ENCODE measurements around the gene UBE2R2. TPM values are rescaled to one million over a fixed set of nuclear protein-coding genes. Genes with fewer than 3 reads are reported as not detected.
A peak's percentile ranks its signal among the peaks of the same experiment; 100 is the strongest.
"Not testable (repeated sequence)": the region's sequence is repeated elsewhere in the genome, so short reads cannot be mapped to it uniquely, and the experiment has no call there.

UBE2R2 gene
- total RNA-seq, 1 donor from 2014 or later: 25.5 TPM

DNA sequence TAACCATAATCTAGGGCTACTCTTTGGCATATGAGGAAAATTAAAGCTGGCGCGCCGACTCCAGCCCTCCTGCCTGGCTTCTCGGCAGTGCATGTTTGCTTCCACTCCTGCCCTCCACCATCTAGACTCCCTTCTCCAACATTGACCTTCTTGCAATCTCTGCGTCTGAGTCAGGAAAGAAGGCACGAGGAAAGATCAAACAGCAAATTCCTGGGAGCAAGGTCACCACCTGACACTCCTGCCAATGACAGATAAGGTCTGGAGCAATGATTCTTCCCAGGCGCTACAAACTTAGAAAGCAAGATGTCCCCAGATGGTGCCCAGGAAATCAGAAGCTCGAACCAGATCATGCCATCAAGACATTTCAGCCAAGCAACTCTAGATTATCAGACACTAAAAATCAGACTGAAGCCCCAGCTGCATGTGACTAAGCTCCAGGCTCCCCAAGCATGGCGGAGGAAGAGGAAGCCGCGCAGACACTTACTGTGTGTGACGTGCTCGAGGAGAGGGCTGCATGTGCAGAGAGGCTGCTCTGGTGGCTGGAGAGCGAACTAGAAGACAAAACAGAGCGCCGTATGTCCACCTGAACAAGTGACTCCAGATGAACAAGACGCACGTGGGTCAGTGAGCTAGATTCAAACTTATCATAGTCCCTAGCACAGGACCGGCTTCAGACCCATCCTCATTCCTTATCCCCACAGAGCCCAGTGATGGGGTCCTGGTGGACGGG lies 115.3 kb downstream of the UBE2R2 start:
- ATAC-seq: no peak

DNA sequence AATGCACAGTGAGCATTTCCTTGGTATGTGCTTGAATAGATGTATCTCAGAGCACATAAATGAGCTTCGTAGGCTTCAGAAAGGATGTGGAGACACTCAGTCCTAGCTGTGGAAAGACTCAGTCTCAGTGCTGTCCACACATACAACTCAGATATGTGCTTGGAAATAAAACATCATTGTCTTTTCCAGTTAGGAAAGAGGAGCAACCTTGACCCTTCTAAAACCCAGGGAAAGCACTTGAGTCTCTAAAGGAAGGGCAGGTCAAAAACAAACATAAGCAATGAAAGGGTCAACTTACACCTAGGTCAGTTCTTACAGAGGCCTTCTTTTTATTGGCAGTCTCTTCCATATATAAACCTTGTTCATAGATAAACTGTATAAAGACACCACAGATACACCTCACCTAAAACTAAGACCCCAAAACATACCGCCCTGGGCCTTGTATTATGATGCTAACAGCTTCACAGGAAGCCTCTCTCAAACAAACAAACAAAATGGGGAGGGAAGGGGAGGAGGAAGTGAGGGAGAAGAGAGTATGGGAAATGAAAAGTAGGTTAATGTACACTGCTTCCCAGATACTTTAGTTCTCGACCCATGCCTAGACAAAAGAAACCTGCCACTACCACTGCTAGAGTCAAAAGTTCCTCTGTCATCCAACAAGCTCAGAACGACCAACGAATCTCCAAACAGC lies 117.4 kb downstream of the UBE2R2 start:
- ATAC-seq: no peak

DNA sequence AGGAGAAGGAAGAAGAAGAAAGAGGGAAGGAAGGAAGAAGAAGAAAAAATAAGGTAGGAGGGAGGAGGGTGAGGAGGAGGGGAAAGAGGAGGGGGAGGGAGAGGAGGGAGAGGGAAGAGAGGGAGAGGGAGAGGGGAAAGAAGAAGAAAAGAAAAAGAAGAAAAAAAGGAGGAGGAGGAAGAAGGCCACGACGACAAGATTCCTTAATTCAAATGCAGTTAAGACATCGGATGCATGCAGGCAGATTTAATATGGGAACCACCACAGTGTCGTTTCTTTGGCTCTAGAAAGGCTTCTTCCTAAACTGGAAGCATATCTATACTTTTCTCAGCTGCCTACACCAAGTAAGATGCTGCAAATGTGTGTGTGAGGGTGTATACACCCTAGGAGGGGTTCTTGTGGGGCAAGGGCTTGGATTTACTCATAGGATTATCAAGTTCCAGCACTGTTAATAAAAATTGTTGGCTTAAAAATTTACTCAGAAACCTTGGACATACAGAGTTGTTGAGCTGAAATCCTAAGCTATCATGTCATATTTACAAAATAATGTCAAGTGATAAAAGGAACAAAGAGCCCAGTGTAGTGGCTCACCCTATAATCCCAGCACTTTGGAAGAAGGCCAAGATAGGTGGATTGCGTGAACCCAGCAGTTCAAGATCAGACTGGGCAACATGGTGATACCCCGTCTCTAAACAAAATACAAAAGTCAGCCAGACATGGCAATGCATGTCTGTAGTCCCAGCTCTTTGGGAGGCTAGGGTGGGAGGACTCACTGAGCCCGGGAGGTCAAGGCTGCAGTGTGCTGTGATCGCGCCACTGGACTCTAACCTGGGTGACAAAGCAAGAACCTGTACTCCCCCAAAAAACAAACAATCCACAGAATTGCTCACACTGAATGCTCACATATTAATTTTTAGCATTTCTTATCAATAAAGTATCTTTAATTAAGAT lies 123.2 kb downstream of the UBE2R2 start:
- no peak for ATAC-seq

DNA sequence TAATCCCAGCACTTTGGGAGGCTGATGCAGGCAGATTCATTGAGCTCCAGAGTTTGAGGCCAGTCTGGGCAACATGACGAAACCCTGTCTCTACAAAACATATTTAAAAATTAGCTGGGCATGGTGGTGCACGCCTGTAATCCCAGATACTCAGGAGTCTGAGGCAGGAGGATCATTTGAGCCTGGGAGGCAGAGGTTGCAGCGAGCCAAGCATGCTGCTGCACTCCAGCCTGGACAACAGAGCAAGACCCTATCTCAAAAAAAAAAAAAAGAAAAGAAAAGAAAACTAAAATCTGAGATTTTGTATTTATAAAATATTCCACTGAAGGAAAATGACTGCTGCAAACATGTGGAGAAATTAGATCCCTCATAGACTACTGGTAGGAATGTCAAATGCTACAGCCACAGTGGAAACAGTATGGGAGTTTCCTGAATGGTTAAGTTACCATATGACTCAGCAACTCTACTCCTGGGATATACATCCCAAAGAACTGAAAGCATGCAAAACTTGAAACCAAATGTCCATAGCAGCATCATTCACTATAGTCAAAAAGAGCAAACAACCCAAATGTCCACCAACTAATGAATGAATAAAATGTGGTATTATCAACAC lies 125.6 kb downstream of the UBE2R2 start:
- ATAC-seq: no peak

DNA sequence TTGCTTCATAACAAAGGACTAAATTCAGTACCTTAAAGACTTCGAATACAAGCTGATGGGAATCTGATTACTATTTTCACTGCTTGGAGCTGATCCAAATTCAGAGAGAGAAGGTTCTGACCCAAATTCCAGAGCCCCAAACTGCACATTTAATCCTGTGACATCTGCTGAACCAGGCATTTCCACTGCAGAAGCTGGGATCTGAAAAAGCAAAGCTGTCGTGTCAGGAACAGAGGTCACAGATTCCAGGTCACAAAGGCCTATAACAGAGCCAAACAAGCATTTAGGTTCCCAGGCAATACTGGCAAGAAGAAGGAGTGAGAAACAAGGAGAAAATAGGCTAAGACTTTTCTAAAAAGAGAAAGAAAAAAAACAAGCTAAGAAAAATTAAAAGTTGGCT lies 126.4 kb downstream of the UBE2R2 start:
- no peak for ATAC-seq

DNA sequence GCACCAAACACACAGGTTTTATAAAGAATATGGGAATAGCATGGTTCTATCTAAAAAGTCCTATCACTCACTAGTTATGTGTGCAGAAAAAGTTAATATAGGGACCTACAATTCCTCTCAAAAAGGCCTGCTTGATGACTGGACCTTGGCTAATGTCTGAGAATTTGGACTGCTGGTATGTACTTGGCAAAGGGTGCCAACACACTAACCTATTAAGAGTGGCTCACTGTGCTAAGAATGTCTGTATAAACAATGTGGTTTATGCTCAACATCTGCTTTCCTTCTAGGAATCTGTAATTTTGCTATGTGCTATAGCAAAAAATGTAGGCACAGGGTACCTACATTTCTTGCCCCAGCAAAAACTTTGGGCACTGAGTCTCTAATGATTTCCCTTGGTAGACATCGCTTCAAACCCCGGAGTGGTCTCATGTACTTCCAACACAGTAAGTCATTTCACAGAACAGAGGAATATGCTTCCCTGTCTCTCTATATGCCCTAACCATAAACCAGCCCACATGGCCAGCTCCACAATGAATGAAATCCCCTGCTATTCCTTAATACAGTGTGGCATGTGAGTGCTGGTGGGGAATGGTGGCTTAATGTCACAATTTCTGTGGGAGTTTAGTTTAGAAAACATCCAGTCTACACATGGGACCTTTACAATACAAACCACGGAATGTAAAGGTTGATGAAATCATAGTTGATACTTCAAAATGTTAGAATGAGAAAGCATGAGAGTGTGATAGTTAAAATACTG lies 130.0 kb downstream of the UBE2R2 start:
- ATAC-seq: no peak

DNA sequence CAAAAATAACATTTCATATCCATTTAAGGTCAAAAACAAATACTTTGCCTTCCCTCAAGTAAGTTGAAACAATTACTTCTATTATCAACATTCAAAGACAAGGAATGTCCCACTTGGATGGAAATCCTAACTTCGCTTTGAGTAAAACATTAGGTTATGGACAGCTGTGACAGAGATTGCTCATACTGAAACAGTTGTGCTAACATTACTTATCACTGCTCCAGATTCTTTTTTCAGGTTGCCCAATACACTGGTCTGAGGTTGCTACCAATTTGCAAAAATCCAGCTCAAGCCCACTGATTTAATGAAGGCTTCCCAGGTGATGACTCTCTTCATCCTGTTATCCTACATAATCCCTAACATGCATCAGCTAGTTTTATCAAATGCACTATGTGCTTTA lies 133.4 kb downstream of the UBE2R2 start:
- peak; percentile 23 for ATAC-seq

DNA sequence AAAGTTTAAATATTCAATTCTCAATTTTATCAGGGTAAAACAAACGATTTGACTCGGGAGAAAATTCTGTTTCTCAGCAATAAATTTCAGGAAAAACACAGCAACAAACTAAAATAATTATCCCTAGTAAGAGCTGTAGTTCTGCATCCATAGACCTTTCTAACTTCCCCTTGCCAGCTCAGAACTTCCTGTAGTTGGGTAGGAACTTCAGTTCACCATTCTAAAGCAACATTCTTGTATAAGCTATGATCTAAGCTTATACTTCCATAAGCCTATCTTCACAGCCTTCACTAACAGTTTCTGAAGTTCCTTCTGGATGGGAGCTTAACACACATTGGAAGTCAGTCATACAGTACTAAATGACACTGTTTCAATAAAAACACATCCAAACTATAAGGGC lies 135.1 kb downstream of the UBE2R2 start:
- ATAC-seq: no peak

DNA sequence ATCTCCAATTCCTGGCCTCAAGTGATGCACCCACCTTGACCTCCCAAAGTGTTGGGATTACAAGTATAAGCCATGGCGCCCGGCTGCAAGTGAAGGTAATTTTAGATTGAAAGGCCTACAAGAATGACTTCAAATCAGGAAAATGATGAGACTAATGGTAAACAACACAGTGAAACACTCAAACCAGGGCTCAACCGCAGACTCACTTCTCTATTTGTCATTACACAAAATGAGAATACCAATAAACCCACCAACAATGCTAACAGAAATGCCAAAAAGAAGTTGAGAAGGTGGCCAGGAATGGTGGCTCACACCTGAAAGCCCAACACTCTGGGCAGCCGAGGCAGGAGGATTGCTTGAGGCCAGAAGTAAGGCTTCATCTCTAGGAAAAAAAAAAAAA lies 139.6 kb downstream of the UBE2R2 start:
- ATAC-seq: no peak

DNA sequence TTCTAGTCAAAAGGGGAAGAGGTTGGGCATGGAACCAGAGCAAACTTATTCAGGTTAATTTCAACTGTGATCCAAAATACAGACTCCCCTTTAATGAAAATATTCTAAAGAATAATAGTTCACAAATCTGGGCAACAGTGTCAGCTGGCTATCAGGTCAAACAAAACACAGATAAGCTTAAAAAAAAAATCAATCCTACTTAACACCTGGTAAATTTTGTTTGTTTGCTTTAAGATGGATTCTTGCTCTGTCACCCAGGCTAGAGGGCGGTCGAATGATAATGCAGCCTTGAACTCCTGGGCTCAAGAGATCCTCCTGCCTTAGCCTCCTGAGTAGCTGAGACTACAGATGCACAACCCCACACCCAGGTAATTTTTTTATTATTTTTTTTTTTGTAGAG lies 142.8 kb downstream of the UBE2R2 start:
- no peak for ATAC-seq

DNA sequence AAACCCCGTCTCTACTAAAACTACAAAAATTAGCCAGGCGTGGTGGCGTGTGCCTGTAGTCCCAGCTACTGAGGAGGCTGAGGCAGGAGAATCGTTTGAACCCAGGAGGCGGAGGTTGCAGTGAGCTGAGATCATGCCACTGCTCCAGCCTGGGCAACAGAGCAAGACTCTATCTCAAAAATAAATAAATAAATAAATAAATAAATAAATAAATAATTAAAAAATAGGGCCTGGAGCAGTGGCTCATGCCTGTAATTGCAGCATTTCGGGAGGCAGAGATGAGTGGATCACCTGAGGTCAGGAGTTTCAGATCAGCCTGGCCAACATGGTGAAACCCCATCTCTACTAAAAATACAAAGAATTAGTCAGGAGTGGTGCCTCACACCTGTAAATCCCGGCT lies 145.5 kb downstream of the UBE2R2 start:
- not testable (repeated sequence) for ATAC-seq

DNA sequence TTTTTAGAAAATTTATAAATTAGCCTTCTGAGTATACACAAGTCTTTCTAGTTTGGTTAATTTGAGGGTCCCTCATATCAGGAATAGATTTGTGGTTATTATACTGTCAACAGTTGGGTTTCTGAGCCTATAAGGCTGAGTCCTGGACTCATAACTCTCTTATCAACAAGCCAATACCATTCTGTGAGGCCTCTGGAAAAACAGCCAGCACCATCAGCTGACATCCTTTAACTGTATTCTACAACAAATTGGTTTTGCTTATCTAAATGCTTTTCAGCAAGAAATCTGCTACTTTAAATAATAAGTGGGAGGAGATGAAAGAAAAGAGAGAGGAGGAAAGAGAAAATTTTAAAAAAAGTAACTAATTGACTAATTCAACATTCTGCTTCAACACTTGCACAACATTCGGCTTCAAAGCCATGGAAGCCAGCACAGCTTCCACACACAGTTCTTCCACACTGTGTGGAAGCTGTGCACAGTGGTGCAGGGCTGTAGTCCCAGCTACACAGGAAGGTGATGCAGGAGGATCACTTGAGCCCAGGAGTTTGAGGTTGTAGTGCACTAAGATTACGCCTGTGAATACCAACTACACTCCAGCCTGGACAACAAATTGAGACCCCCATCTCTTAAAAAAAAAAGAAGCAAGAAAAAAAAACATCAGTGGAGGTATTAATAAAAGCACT lies 147.3 kb downstream of the UBE2R2 start:
- ATAC-seq: no peak

Other genes with a start within 250 kb of the UBE2R2 start
- 107 TPM for gene PRSS3, start 21.6 kb upstream of the UBE2R2 start, total RNA-seq
- gene UBAP2, start 231.7 kb downstream of the UBE2R2 start, total RNA-seq: 23.4 TPM